H1 (cell line): Measurements from ENCODE around the gene KRT72. TPM values are rescaled to one million over a fixed set of nuclear protein-coding genes. Genes with fewer than 3 reads are reported as not detected.

ENCODE experiments used
- CTCF ChIA-PET: fragments of 300-600 bp; sonication (Branson Sonifier 250); formaldehyde crosslinking; loops from one replicate; lab custom pipeline; 2021; ENCODE audit not compliant: partially characterized antibody; lab: Charles Lee
- POLR2A ChIA-PET: fragments of 300-600 bp; sonication (Branson Sonifier 250); formaldehyde crosslinking; loops from one replicate; lab custom pipeline; 2021; ENCODE audit warnings: inconsistent platforms; ENCODE audit not compliant: partially characterized antibody; lab: Charles Lee
- DNase-seq, 2 experiments: peaks; one replicate each; pipeline versions ENCODE4 v3.0.0 to v3.0.0-alpha.2; 2010 to 2022; ENCODE audit warnings: low spot score in 2 of 2, low read depth in 1 of 2, mixed read lengths in 1 of 2
- FAIRE-seq: peaks from 2 replicates; lab custom pipeline; 2011; peaks lifted over from hg19 to GRCh38; lab: Jason Lieb, UNC
- H2AFZ ChIP-seq: 2 replicates; pipeline ENCODE4 v1.8.1; 2012; ENCODE audit warnings: low read length, inconsistent platforms
- H2AK5ac ChIP-seq: 2 replicates; pipeline ENCODE4 v1.6.1; 2013; ENCODE audit warnings: low read depth, low read length
- H2BK120ac ChIP-seq: replicated peaks from 2 replicates; pipeline ENCODE3; 2013; ENCODE audit warnings: low read depth, low read length, inconsistent platforms
- H2BK12ac ChIP-seq: 2 replicates; pipeline ENCODE4 v1.6.1; 2013; ENCODE audit warnings: low read depth, low read length
- H2BK15ac ChIP-seq: 2 replicates; pipeline ENCODE4 v1.6.1; 2013; ENCODE audit warnings: low read length
- H2BK20ac ChIP-seq: 2 replicates; pipeline ENCODE4 v1.6.1; 2013; ENCODE audit warnings: low read length
- H2BK5ac ChIP-seq: 2 replicates; pipeline ENCODE4 v1.6.1; 2013; ENCODE audit warnings: low read depth, low read length
- H3K14ac ChIP-seq: 2 replicates; pipeline ENCODE4 v1.6.1; 2013; ENCODE audit warnings: inconsistent platforms; ENCODE audit not compliant: insufficient read length
- H3K18ac ChIP-seq: 2 replicates; pipeline ENCODE4 v1.6.1; 2013; ENCODE audit warnings: low read length; ENCODE audit errors: extremely low read depth
- H3K23ac ChIP-seq: 2 replicates; pipeline ENCODE4 v1.6.1; 2013; ENCODE audit warnings: inconsistent platforms; ENCODE audit not compliant: insufficient read length
- H3K23me2 ChIP-seq: 2 replicates; pipeline ENCODE4 v1.6.1; 2013; ENCODE audit warnings: low read depth, low read length
- H3K27ac ChIP-seq: 2 replicates; pipeline ENCODE4 v1.6.1; 2011; ENCODE audit warnings: low read depth, low read length, inconsistent platforms
- H3K27me3 ChIP-seq, 4 experiments: replicated peaks in 1 of 4; 1 replicate in 1 of 4; 2 replicates in 3 of 4; pipeline versions ENCODE4 v1.6.1 to v1.8.1; 2011 to 2013; ENCODE audit warnings: low read length in 3 of 4, mild to moderate bottlenecking in 3 of 4, inconsistent platforms in 2 of 4, mixed read lengths in 2 of 4, moderate library complexity in 1 of 4; ENCODE audit not compliant: control insufficient read depth in 3 of 4, insufficient read depth in 3 of 4; ENCODE audit errors: extremely low read depth in 1 of 4
- H3K36me3 ChIP-seq, 4 experiments: 2 replicates each; pipeline versions ENCODE4 v1.6.1 to v1.8.1; 2011 to 2013; ENCODE audit warnings: mild to moderate bottlenecking in 4 of 4, low read length in 3 of 4, moderate library complexity in 2 of 4, control low read depth in 1 of 4, inconsistent platforms in 1 of 4; ENCODE audit not compliant: insufficient read depth in 4 of 4, control insufficient read depth in 2 of 4
- H3K4ac ChIP-seq: replicated peaks from 2 replicates; pipeline ENCODE3; 2013; ENCODE audit warnings: low read length, low read depth, mixed read lengths, inconsistent platforms; ENCODE audit not compliant: insufficient read length
- H3K4me1 ChIP-seq, 4 experiments: replicated peaks in 1 of 4; 1 replicate in 1 of 4; 2 replicates in 3 of 4; pipeline versions ENCODE4 v1.6.1 to v1.8.1; 2011 to 2013; ENCODE audit warnings: low read length in 3 of 4, inconsistent platforms in 2 of 4, mixed read lengths in 1 of 4; ENCODE audit not compliant: insufficient read depth in 4 of 4, control insufficient read depth in 3 of 4
- H3K4me2 ChIP-seq, 2 experiments: 2 replicates each; pipeline versions ENCODE4 v1.6.1 to v1.8.1; 2011 to 2013; ENCODE audit warnings: low read depth in 2 of 2, low read length in 2 of 2, control low read depth in 1 of 2, inconsistent platforms in 1 of 2, mild to moderate bottlenecking in 1 of 2; ENCODE audit not compliant: insufficient read depth in 1 of 2
- H3K4me3 ChIP-seq, 4 experiments: fragments of 200-600, 300-600 bp in 1 of 4; sonication (generic), shearing (Covaris generic), sonication (Bioruptor Twin) in 1 of 4; 2 replicates each; pipeline versions ENCODE4 v1.5.1 to v1.8.1; 2011 to 2016; ENCODE audit warnings: low read length in 4 of 4, low read depth in 3 of 4, control low read depth in 2 of 4, inconsistent platforms in 2 of 4, mild to moderate bottlenecking in 2 of 4, mixed read lengths in 1 of 4, moderate library complexity in 1 of 4; ENCODE audit not compliant: insufficient read depth in 2 of 4; ENCODE audit errors: extremely low read depth in 1 of 4
- H3K56ac ChIP-seq: replicated peaks from 2 replicates; pipeline ENCODE3; 2013; ENCODE audit warnings: low read depth, mild to moderate bottlenecking, mixed read lengths, low read length, inconsistent platforms; ENCODE audit not compliant: insufficient read length
- H3K79me1 ChIP-seq: 2 replicates; pipeline ENCODE4 v1.6.1; 2013; ENCODE audit warnings: low read depth, low read length, control low read depth
- H3K79me2 ChIP-seq, 2 experiments: 2 replicates each; pipeline versions ENCODE4 v1.6.1 to v1.8.1; 2012 to 2013; ENCODE audit warnings: low read length in 2 of 2, mild to moderate bottlenecking in 2 of 2, inconsistent platforms in 1 of 2; ENCODE audit not compliant: insufficient read depth in 2 of 2, control insufficient read depth in 1 of 2
- H3K9ac ChIP-seq, 4 experiments: replicated peaks in 1 of 4; 1 replicate in 1 of 4; 2 replicates in 3 of 4; pipeline versions ENCODE4 v1.6.1 to v1.8.1; 2011 to 2013; ENCODE audit warnings: low read depth in 3 of 4, low read length in 3 of 4, control low read depth in 2 of 4, mild to moderate bottlenecking in 2 of 4, moderate library complexity in 2 of 4, inconsistent platforms in 1 of 4; ENCODE audit errors: extremely low read depth in 1 of 4
- H3K9me3 ChIP-seq, 2 experiments: 2 replicates each; pipeline versions ENCODE4 v1.6.1 to v1.8.1; 2012 to 2013; ENCODE audit warnings: mild to moderate bottlenecking in 2 of 2, moderate library complexity in 2 of 2, control low read depth in 1 of 2, inconsistent platforms in 1 of 2, low read depth in 1 of 2, low read length in 1 of 2, mixed read lengths in 1 of 2; ENCODE audit not compliant: insufficient read depth in 2 of 2
- H4K20me1 ChIP-seq, 2 experiments: replicated peaks in 1 of 2; 2 replicates each; pipeline versions ENCODE3 to v1.8.1; 2011 to 2013; ENCODE audit warnings: inconsistent platforms in 2 of 2, low read length in 2 of 2, mild to moderate bottlenecking in 1 of 2; ENCODE audit not compliant: insufficient read depth in 2 of 2, control insufficient read depth in 1 of 2
- H4K5ac ChIP-seq: 2 replicates; pipeline ENCODE4 v1.6.1; 2013; ENCODE audit warnings: low read length, low read depth, mixed read lengths, inconsistent platforms; ENCODE audit not compliant: insufficient read length
- H4K8ac ChIP-seq: 2 replicates; pipeline ENCODE4 v1.8.0; 2013; ENCODE audit warnings: mild to moderate bottlenecking, moderate library complexity, low read length, inconsistent platforms; ENCODE audit not compliant: insufficient read depth; ENCODE audit errors: extremely low read depth
- H4K91ac ChIP-seq: replicated peaks from 2 replicates; pipeline ENCODE3; 2013; ENCODE audit warnings: low read length, mixed read lengths, inconsistent platforms; ENCODE audit not compliant: insufficient read length
- CBX8 ChIP-seq: fragments of 300-800, 300-1000 bp; sonication (generic); IDR thresholded peaks from 2 replicates; pipeline ENCODE4 v1.7.1; 2016; ENCODE audit warnings: low read depth, low read length, borderline replicate concordance
- CEBPB ChIP-seq: IDR thresholded peaks from 2 replicates; pipeline ENCODE4 v1.6.1; 2012; ENCODE audit warnings: low read depth, low read length
- CTBP2 ChIP-seq: IDR thresholded peaks from 2 replicates; pipeline ENCODE4 v1.7.0; 2011; ENCODE audit warnings: borderline replicate concordance, mild to moderate bottlenecking, moderate library complexity, mixed read lengths, low read length; ENCODE audit not compliant: insufficient read depth, insufficient read length
- GABPA ChIP-seq: IDR thresholded peaks from 2 replicates; pipeline ENCODE4 v1.6.1; 2011; ENCODE audit warnings: mild to moderate bottlenecking, low read length, moderate library complexity, borderline replicate concordance; ENCODE audit not compliant: insufficient read depth
- HDAC6 ChIP-seq: IDR thresholded peaks from one replicate; pipeline ENCODE4 v1.7.1; 2012; ENCODE audit warnings: low read depth, mild to moderate bottlenecking, inconsistent platforms, low read length, moderate library complexity
- KDM5A ChIP-seq: fragments of 200-600 bp; IDR thresholded peaks from 2 replicates; pipeline ENCODE4 v1.7.1; 2012; ENCODE audit warnings: mild to moderate bottlenecking, low read length, inconsistent platforms, mixed read lengths
- NRF1 ChIP-seq: IDR thresholded peaks from 2 replicates; pipeline ENCODE4 v1.6.1; 2011; ENCODE audit warnings: mild to moderate bottlenecking, low read depth, low read length, improper control_type of control experiment
- RBBP5 ChIP-seq: IDR thresholded peaks from 2 replicates; pipeline ENCODE4 v1.7.1; 2012; ENCODE audit warnings: low read depth, mild to moderate bottlenecking, inconsistent platforms, low read length, moderate library complexity, borderline replicate concordance
- SP2 ChIP-seq: IDR thresholded peaks from 2 replicates; pipeline ENCODE4 v1.6.1; 2012; ENCODE audit warnings: mild to moderate bottlenecking, low read length, inconsistent platforms
- TAF7 ChIP-seq: optimal IDR thresholded peaks from 2 replicates; pipeline ENCODE3; 2011; ENCODE audit warnings: low read depth, mild to moderate bottlenecking, inconsistent platforms, low read length, moderate library complexity, borderline replicate concordance
- WGBS, 2 experiments: shearing (Covaris generic) in 1 of 2; methylation state at CpG; one replicate each; pipeline versions ENCODE4 v1.1.6 to v1.1.7; 2013 to 2015; ENCODE audit warnings: low lambda C conversion rate in 2 of 2, mixed read lengths in 2 of 2, inconsistent platforms in 1 of 2, low coverage in 1 of 2, missing lambda C conversion rate in 1 of 2; ENCODE audit not compliant: insufficient replicate concordance in 2 of 2, insufficient coverage in 1 of 2, insufficient read length in 1 of 2; ENCODE audit errors: extremely low coverage in 1 of 2, missing lambda C conversion rate in 1 of 2; 5-methylcytosine and 5-hydroxymethylcytosine counted together
- polyA plus RNA-seq, 7 experiments: library from polyadenylated mRNA; depleted of rRNA in 3 of 7; stranded (reverse) in 5 of 7; unstranded in 2 of 7; fragments of >200 nt in 5 of 7; fragments of 200-250 nt in 2 of 7; gene quantifications; 1 replicate in 5 of 7; 2 replicates in 1 of 7; 4 replicates in 1 of 7; pipeline versions ENCODE4 v1.2.1 to v1.2.3, GENCODE V29; 2011 to 2013; ENCODE audit warnings: missing spikeins in 2 of 7, mixed read lengths in 2 of 7
- total RNA-seq: library from RNA; stranded (reverse); fragmentation: NEBNext Ultra II Directional; extraction: Animal tissue kit (Norgen Biotek cat#: 25700); gene quantifications from 2 replicates; pipeline ENCODE4 v1.2.1, GENCODE V29; 2021

Gene KRT72
- total and polyA plus RNA-seq, 2 of the 8 experiments (the other 6 are each of a cell fraction or from before 2014, with no cell fraction given) = not detected

- TF ChIP-seq RBBP5 (no peak), KDM5A (no peak), SP2 (no peak), TAF7 (no peak), CTBP2 (no peak), CBX8 (no peak), GABPA (no peak), NRF1 (no peak), CEBPB (no peak), HDAC6 (no peak)
- FAIRE-seq = no peak
These were observed 6.9 kb upstream of the KRT72 start for GRCh38 chr12:52608161-52608560.

More at GRCh38 chr12:52608161-52608560, 6.9 kb upstream of the KRT72 start:
- ChIA-PET CTCF (interaction anchor here (1.0 to 2.4 kb wide), 8 partner anchors 11 to 272 kb away, joined by 3 to 7 read pairs (median 4); partner anchors contain the start of gene KRT73), POLR2A (interaction anchor here (0.6 kb wide), 1 partner anchor 311 kb away, joined by 3 read pairs; no protein-coding TSS in a partner anchor)
- Histone ChIP-seq H3K23ac (no peak overlapping the region), H3K4me2 (no peak overlapping the region), H3K79me1 (no peaks in the 10 kb centered on the region), H2BK5ac (no peak overlapping the region), H3K23me2 (no peaks in the 10 kb centered on the region; the same call in 1 of the 2 replicates), H3K4me3 (no peak overlapping the region), H3K56ac (no peak overlapping the region), H3K79me2 (no peaks in the 10 kb centered on the region), H2BK12ac (no peak overlapping the region), H4K91ac (no peak overlapping the region), H4K8ac (no peak overlapping the region), H2BK120ac (no peak overlapping the region), H2AFZ (no peak overlapping the region), H3K18ac (no peak overlapping the region), H2AK5ac (no peak overlapping the region), H3K14ac (no peak overlapping the region), H3K9me3 (no peaks in the 10 kb centered on the region), H2BK20ac (no peak overlapping the region), H3K4me1 (peaks cover 0 to 3% (median 0%) of the 10 kb centered on the region in 4 experiments; a peak in 1 of 7 replicates), H3K4ac (no peak overlapping the region), H3K36me3 (no peaks in the 10 kb centered on the region), H3K9ac (no peak overlapping the region), H4K20me1 (no peaks in the 10 kb centered on the region), H3K27ac (no peak overlapping the region), H2BK15ac (no peak overlapping the region), H3K27me3 (no peaks in the 10 kb centered on the region), H4K5ac (no peak overlapping the region)
- WGBS, 2 experiments = 87% methylated on average over 6 of the region's 6 CpGs; no CpG with 5 or more reads in 1 of the 2 experiments
- DNase-seq = no peak
